Transverse colon (tissue), 4 donors: ENCODE data around the gene POLR2I. TPM values are rescaled to one million over a fixed set of nuclear protein-coding genes. Genes with fewer than 3 reads are reported as not detected.
"Not testable (repeated sequence)": the region's sequence is repeated elsewhere in the genome, so short reads cannot be mapped to it uniquely, and the experiment has no call there.

Source experiments
- DNase-seq: peaks from one replicate; pipeline ENCODE4 v3.0.0-alpha.2; 2019
- H3K27ac ChIP-seq, 4 donors: fragments of 200-600 bp; sonication (generic); 2 replicates each; pipeline ENCODE4 v1.5.1; 2016 to 2018; ENCODE audit warnings: inconsistent platforms in 4 of 4
- H3K27me3 ChIP-seq: fragments of 200-600 bp; sonication (generic); 2 replicates; pipeline ENCODE4 v1.5.1; 2017; ENCODE audit warnings: inconsistent platforms
- H3K36me3 ChIP-seq, 4 donors: fragments of 200-600 bp; sonication (generic); 2 replicates each; pipeline ENCODE4 v1.5.1; 2017 to 2019; ENCODE audit warnings: inconsistent platforms in 4 of 4
- H3K4me1 ChIP-seq, 4 donors: fragments of 200-600 bp; sonication (generic); 2 replicates each; pipeline ENCODE4 v1.5.1; 2017 to 2020; ENCODE audit warnings: inconsistent platforms in 4 of 4
- H3K4me3 ChIP-seq, 4 donors: fragments of 200-600 bp; sonication (generic); 1 replicate in 1 of 4; 2 replicates in 3 of 4; pipeline versions ENCODE4 v1.5.1 to v1.6.1; 2017 to 2019; ENCODE audit warnings: inconsistent platforms in 4 of 4
- H3K9me3 ChIP-seq, 2 donors: fragments of 200-600 bp; sonication (generic); 2 replicates each; pipeline ENCODE4 v1.5.1; 2017 to 2019; ENCODE audit warnings: inconsistent platforms in 2 of 2
- CTCF ChIP-seq, 5 experiments: fragments of 200-600 bp in 3 of 5; fragments of 450-650 bp in 2 of 5; sonication (generic) in 3 of 5; IDR thresholded peaks; 1 replicate in 2 of 5; 2 replicates in 3 of 5; pipeline ENCODE4 v1.5.1; 2016 to 2017; ENCODE audit warnings: antibody characterized with exemption in 5 of 5, inconsistent platforms in 3 of 5, mild to moderate bottlenecking in 2 of 5, moderate library complexity in 1 of 5
- EP300 ChIP-seq: sonication (generic); formaldehyde crosslinking; IDR thresholded peaks from one replicate; pipeline ENCODE4 v1.6.1; 2017; ENCODE audit warnings: antibody characterized with exemption, low read depth
- POLR2A ChIP-seq: fragments of 450-650 bp; IDR thresholded peaks from one replicate; pipeline ENCODE4 v1.6.1; 2016; ENCODE audit warnings: antibody characterized with exemption, mild to moderate bottlenecking, moderate library complexity
- POLR2AphosphoS5 ChIP-seq, 3 donors: sonication (generic); formaldehyde crosslinking; IDR thresholded peaks; one replicate each; pipeline ENCODE4 v1.6.1; 2016; ENCODE audit warnings: antibody characterized with exemption in 3 of 3
- WGBS, 2 donors: methylation state at CpG; one replicate each; pipeline ENCODE4 v1.1.5; 2018; ENCODE audit warnings: low coverage in 1 of 2; 5-methylcytosine and 5-hydroxymethylcytosine counted together
- in situ Hi-C, 4 donors: fragments of 200-750 bp; cut with MboI; loops; one replicate each; pipeline versions ENCODE4 v1.15.0 to v1.15.1; 2017; ENCODE audit warnings: low sequenced_read_pairs in 3 of 4, low pct_ligation_motif_present in 1 of 4, low pct_unique_long_range_greater_than_20kb in 1 of 4
- intact Hi-C: fragments of 100-400 bp; cut with DNase I; formaldehyde crosslinking; loops from one replicate; pipeline ENCODE4 v1.15.1; 2023; ENCODE audit warnings: low total_unique reads
- total RNA-seq, 4 donors: library from RNA; depleted of rRNA; stranded (reverse); fragments of >200 nt; gene quantifications; one replicate each; pipeline ENCODE4 v1.1.0, GENCODE V29; 2016

POLR2I gene
- total RNA-seq, 4 donors from 2014 or later, result 15.1 to 44.9 (median 44.0) TPM; not detected in 1

- in situ Hi-C loops, result no loop called here
Measured at GRCh38 chr19:36081385-36081784, 33.3 kb downstream of the POLR2I start.

GRCh38 chr19:36079389-36079945 lies 35.2 kb downstream of the POLR2I start:
- Histone ChIP-seq H3K27me3 (no peaks in the 10 kb centered on the region), H3K4me3 (no peak overlapping the region), H3K4me1 (no peaks in the 10 kb centered on the region), H3K9me3 (no peaks in the 10 kb centered on the region), H3K36me3 (no peaks in the 10 kb centered on the region), H3K27ac (no peak overlapping the region)
- no peak for DNase-seq
- in situ Hi-C loops (no loop called here), intact Hi-C loops (no loop called here)
- no peak for TF ChIP-seq EP300
- no peak for TF ChIP-seq POLR2AphosphoS5 (IDR thresholded peaks at IDR 0.05)
- TF ChIP-seq POLR2A, result no peak
- no peak for TF ChIP-seq CTCF (IDR thresholded peaks at IDR 0.05)
- 94 to 100% methylated on average over 2 to 3 of the region's 3 CpGs for WGBS, 2 donors

More at GRCh38 chr19:36081385-36081784, 33.3 kb downstream of the POLR2I start:
- DNase-seq, result no peak
- H3K27me3 ChIP-seq, result no peaks in the 10 kb centered on the region
- H3K36me3 ChIP-seq, result no peaks in the 10 kb centered on the region
- 74 to 90% methylated on average over 3 of the region's 3 CpGs for WGBS, 2 donors
- intact Hi-C loops, result loop anchor here (10.0 kb wide), 1 partner anchor 127 kb away; no protein-coding TSS in a partner anchor
- TF ChIP-seq CTCF (IDR thresholded peaks at IDR 0.05), result no peak
- no peak for TF ChIP-seq POLR2AphosphoS5 (IDR thresholded peaks at IDR 0.05)
- TF ChIP-seq EP300, result no peak
- TF ChIP-seq POLR2A, result no peak
- no peaks in the 10 kb centered on the region for H3K4me1 ChIP-seq
- H3K4me3 ChIP-seq, result no peak overlapping the region
- no peaks in the 10 kb centered on the region for H3K9me3 ChIP-seq
- no peak overlapping the region for H3K27ac ChIP-seq

GRCh38 chr19:36073121-36073876 lies 41.4 kb downstream of the POLR2I start:
- WGBS, 2 donors, result 79 to 92% methylated on average over 2 to 10 of the region's 10 CpGs
- Histone ChIP-seq H3K27me3 (no peaks in the 10 kb centered on the region), H3K27ac (no peak overlapping the region), H3K4me3 (no peak overlapping the region), H3K9me3 (no peaks in the 10 kb centered on the region), H3K4me1 (peaks cover 0 to 9% (median 0%) of the 10 kb centered on the region in 4 donors), H3K36me3 (no peaks in the 10 kb centered on the region)
- in situ Hi-C loops, result no loop called here
- TF ChIP-seq POLR2AphosphoS5 (IDR thresholded peaks at IDR 0.05), result no peak
- TF ChIP-seq EP300, result no peak
- no peak for TF ChIP-seq CTCF (IDR thresholded peaks at IDR 0.05)
- no peak for TF ChIP-seq POLR2A
- no peak for DNase-seq
- intact Hi-C loops, result no loop called here

- H3K9me3 ChIP-seq, result no peaks in the 10 kb centered on the region
- H3K27ac ChIP-seq, result no peak overlapping the region
- H3K4me3 ChIP-seq, result no peak overlapping the region
- intact Hi-C loops, result no loop called here
- no peak for DNase-seq
- H3K4me1 ChIP-seq, result peaks cover 0 to 9% (median 0%) of the 10 kb centered on the region in 4 donors
- no peaks in the 10 kb centered on the region for H3K36me3 ChIP-seq
- 57 to 93% methylated on average over 2 to 8 of the region's 8 CpGs for WGBS, 2 donors
- no peaks in the 10 kb centered on the region for H3K27me3 ChIP-seq
- in situ Hi-C loops, result no loop called here
- TF ChIP-seq POLR2A, result no peak
- TF ChIP-seq EP300, result no peak
- no peak for TF ChIP-seq CTCF (IDR thresholded peaks at IDR 0.05)
- TF ChIP-seq POLR2AphosphoS5 (IDR thresholded peaks at IDR 0.05), result no peak
Measured at GRCh38 chr19:36072081-36072480, 42.6 kb downstream of the POLR2I start.

GRCh38 chr19:36068810-36069499 lies 45.7 kb downstream of the POLR2I start:
- H3K27ac ChIP-seq, H3K36me3 ChIP-seq, H3K27me3 ChIP-seq, H3K4me1 ChIP-seq, H3K4me3 ChIP-seq, DNase-seq, intact Hi-C loops, in situ Hi-C loops, H3K9me3 ChIP-seq: not testable (repeated sequence)
- WGBS, 2 donors, result 96% methylated on average over 41 of the region's 57 CpGs; no CpG with 5 or more reads in 1 of the 2 donors
